Fibroblast of pulmonary artery (primary cell): ENCODE data around the gene MKRN2OS.

Experiments
- DNase-seq: peaks from one replicate; pipeline ENCODE4 v3.0.0-alpha.2; 2010; ENCODE audit warnings: low read depth
- H3K4me3 ChIP-seq: replicated peaks from 2 replicates; pipeline ENCODE4 v1.5.1; 2011; ENCODE audit warnings: low read depth, mild to moderate bottlenecking, control low read depth, low read length, moderate library complexity
- CTCF ChIP-seq: IDR thresholded peaks from 2 replicates; pipeline ENCODE4 v1.5.1; 2011; ENCODE audit warnings: mild to moderate bottlenecking, control low read depth, low read length, inconsistent platforms; ENCODE audit errors: missing control alignments

The MKRN2OS gene

GRCh38 chr3:12578742-12579141, 33.4 kb upstream of the MKRN2OS start:
- no peak overlapping the region for H3K4me3 ChIP-seq
- no peak for DNase-seq
- TF ChIP-seq CTCF, result peak; percentile 25

GRCh38 chr3:12577379-12577778, 32.1 kb upstream of the MKRN2OS start:
- no peak overlapping the region for H3K4me3 ChIP-seq
- DNase-seq, result no peak
- no peak for TF ChIP-seq CTCF

- no peak overlapping the region for H3K4me3 ChIP-seq
- peak; percentile 34 for DNase-seq
- TF ChIP-seq CTCF, result no peak
These were observed 29.4 kb upstream of the MKRN2OS start for GRCh38 chr3:12574661-12575060.

- no peak overlapping the region for H3K4me3 ChIP-seq
- TF ChIP-seq CTCF, result no peak
- no peak for DNase-seq
These were observed 28.8 kb upstream of the MKRN2OS start for GRCh38 chr3:12574131-12574530.

GRCh38 chr3:12571986-12572385, 26.7 kb upstream of the MKRN2OS start:
- TF ChIP-seq CTCF, result no peak
- H3K4me3 ChIP-seq, result no peak overlapping the region
- DNase-seq, result no peak

GRCh38 chr3:12569836-12570235, 24.5 kb upstream of the MKRN2OS start:
- H3K4me3 ChIP-seq, result no peak overlapping the region
- no peak for TF ChIP-seq CTCF
- DNase-seq, result no peak

- no peak overlapping the region for H3K4me3 ChIP-seq
- DNase-seq, result no peak
- no peak for TF ChIP-seq CTCF
These were observed 23.4 kb upstream of the MKRN2OS start for GRCh38 chr3:12568747-12569146.
